SK-N-DZ (cell line): ENCODE data around the gene MRPL4. TPM values are rescaled to one million over a fixed set of nuclear protein-coding genes. Genes with fewer than 3 reads are reported as not detected.

Experiments
- DNase-seq: peaks from one replicate; pipeline ENCODE4 v3.0.0-alpha.2; 2015; ENCODE audit warnings: low spot score
- polyA plus RNA-seq, 2 experiments: library from polyadenylated mRNA; depleted of rRNA; stranded (reverse); fragments of >200 nt; gene quantifications; 2 replicates each; pipeline ENCODE4 v1.2.3, GENCODE V29; 2014

The MRPL4 gene
- 112 and 129 TPM in 2 replicates for polyA plus RNA-seq (2014; cell fraction: cytosol; rRNA removed)
- 104 and 119 TPM in 2 replicates for polyA plus RNA-seq (2014; cell fraction: nucleus; rRNA removed)

DNA sequence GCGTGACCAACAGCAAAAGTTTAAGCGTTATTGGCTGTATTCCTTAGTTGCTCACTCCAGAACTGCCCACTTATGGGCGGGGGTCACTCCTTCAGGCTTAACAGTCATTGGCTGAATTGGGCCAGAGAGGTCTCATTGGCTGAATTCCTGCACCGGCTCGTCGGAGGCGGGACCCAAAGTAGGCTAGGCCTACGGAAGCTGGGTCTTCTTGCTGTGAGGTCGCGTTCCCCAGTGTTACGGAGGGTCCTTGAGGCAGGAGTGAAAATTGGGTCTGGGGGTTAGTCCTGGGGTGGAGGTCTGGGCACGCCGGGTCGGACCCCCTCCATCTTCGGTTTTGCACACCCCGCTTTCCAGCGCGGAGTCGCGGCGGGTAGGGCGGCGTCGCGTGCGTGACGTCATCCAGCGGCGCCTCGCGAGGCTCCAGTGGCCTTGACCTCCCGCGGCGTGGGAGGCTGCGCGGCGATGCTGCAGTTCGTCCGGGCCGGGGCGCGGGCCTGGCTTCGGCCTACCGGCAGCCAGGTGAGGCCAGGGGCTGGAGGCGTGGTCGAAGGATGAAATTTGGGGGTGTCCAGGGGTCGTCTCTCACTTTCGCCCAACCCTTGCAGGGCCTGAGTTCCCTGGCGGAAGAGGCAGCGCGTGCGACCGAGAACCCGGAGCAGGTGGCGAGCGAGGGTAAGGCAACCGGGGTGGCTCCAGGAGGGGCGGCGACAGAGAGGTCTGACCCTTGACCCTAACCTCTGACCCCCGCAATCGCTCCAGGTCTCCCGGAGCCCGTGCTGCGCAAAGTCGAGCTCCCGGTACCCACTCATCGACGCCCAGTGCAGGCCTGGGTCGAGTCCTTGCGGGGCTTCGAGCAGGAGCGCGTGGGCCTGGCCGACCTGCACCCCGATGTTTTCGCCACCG is at the start of gene MRPL4:
Gene MRPL4, plus strand, starts transcription at position 423 of the 903 bp plus-strand sequence. Its CDS starts 40 bp downstream, at position 463.
- DNase-seq = peak; percentile 99

DNA sequence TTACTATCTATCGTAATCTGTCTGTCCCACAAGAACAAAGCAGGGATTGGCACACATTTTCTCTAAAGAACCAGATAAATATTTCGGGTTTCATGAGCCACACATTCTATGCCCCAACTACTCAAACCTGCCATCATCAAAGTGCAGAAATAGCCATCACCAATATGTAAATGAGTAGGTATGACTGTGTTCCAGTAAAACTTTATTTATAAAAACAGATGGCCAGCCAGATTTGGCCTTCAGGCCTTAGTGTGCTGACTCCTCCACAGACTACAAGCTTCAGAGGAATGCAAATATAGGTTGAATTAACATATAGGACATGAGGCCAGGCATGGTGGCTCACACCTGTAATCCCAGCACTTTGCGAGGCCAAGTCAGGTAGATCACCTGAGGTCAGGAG is 48.3 kb upstream of the MRPL4 start:
- DNase-seq = no peak

DNA sequence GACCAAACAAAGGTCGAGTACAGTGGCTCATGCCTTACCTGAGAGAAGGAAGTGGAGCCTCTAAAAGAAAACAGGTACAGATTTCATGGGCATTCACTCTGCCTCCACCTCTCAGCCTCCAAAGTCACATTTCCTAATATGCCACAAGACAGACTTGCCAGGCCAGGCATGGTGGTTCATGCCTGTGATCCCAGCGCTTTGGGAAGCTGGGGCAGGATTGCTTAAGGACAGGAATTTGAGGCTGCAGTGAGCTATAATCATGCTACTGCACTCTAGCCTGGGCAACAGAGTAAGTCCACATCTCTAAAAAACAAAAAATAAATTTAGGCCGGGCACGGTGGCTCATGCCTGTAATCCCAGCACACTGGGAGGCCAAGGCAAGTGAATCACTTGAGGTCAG is 46.4 kb upstream of the MRPL4 start:
- DNase-seq = no peak

DNA sequence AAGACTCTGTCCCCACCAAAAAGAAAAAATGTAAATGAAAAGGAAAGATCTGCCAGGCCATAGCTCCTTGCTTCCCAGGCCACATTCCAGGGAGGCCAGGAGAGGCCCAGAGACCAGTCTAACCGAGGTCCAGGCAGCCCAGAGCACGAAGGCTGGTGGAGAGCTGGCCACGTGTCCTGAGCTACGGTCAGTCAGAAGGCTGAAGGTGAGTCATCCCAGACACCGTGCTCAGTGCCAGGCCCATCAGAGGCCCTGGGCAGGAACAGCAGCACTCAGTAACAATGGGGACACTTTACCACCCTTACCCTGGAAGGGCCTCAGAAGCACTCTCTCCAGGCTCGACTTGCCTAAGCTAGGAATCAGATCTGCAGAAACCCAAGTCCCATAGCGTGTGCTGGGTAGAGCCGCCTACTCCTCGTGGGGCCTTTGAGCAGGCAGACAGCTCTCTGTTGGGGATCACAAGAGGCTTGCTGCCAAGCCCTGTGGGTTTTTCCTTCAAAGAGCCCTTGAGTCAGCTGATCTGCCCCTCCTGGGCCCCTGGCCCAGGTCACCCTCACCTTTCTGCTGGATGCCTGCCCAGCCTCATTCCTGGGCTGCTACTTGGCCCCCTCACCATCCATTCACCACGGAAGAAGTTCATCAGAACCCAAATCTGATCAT is 45.7 kb upstream of the MRPL4 start:
- DNase-seq = no peak

GRCh38 chr19:10207026-10207425 is 45.0 kb upstream of the MRPL4 start:
- DNase-seq = no peak

DNA sequence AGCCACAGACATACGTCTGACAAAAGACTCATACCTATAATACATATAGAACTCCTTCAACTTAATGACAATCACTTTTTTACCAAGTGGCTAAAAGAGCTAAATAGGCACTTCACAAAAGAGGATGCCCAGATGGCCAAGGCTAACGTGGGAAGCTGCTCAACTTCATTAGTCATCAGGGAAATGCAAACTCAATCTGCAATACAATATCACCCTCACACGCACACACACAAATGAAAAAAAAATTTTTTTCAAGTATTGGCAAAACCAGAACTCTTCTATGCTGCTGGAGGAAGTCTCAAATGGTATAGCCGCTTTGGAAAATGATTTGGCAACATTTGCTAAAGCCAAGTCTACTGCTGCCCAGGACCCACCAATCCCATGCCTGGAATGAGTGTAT is 42.7 kb upstream of the MRPL4 start:
- DNase-seq = no peak

GRCh38 chr19:10211061-10211460 is 41.0 kb upstream of the MRPL4 start:
- DNase-seq = no peak

- DNase-seq = no peak
Observed at GRCh38 chr19:10211691-10212090, 40.3 kb upstream of the MRPL4 start.

- DNase-seq = no peak
Observed at GRCh38 chr19:10214784-10215183, 37.2 kb upstream of the MRPL4 start.

DNA sequence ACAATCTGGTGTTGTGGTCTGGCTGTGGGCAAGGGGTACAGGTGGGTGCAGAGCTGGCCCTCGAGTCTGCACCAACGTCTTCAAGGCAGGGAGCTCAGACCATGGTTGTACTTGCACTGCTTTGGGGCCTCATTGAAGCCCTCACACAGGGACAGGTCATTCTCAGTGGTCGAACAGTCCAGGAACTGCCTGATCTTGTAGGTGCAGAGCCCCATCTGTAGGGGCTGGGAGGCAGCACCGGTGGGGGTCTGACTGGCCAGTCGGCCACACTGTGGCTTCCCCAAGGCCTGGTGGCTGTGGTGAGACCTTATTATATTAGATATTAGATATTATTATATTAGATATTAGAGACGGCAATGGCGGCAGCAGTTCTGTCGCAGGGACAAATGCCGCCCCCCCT is 34.9 kb upstream of the MRPL4 start:
- no peak for DNase-seq

- DNase-seq = no peak
Observed at GRCh38 chr19:10219678-10220077, 32.3 kb upstream of the MRPL4 start.

DNA sequence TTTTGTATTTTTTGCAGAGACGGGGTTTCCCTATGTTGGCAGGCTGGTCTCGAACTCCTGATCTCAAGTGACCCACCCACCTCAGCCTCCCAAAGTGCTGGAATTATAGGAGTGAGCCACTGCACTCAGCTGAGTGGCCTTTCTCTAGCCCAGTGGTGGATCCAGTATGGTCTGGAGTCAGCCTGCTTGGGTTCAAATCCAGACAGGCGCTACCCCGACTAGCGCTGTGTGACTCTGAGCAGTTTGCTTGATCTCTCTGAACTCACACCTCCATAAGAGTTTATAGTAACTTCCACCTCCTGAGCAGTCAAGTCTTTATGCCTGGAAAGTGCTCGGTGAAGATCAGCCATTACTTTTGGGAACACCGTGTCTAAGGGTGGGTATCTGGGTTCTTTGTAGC is 31.3 kb upstream of the MRPL4 start:
- DNase-seq = no peak

DNA sequence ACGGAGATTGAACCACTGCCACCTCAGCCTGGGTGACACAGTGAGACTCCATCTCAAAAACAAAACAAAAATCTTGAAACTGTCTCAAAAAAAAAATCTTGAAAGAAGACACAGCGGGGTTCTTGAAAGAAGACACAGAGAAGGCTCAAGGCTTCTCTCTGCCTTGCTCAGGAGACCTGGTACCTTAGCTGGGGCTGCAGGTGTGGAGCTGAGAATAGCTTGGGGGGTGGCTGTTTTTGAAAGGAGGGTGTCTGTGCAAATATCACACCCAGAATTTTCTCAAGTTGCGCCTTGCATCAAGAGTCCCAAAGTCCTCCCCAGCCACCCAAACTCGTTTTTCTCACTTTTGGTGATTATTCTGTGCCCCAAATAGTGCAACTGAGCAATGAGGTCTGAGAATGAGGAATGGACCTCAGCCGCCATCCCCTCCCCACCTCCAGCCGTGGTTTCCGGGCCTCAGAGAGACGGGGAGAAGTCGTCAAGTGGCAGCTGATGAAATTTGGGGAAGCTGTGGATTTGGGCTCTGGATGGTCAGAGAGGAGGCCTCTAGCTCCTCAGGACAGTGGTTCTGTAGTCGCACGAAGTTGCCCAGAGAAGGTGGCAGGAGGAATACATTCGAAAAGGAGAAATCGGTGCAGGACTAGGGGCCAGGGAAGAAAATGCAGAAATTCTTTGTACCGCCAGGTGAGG is 29.7 kb upstream of the MRPL4 start:
- no peak for DNase-seq

GRCh38 chr19:10223488-10224213 is 28.4 kb upstream of the MRPL4 start:
- no peak for DNase-seq

DNA sequence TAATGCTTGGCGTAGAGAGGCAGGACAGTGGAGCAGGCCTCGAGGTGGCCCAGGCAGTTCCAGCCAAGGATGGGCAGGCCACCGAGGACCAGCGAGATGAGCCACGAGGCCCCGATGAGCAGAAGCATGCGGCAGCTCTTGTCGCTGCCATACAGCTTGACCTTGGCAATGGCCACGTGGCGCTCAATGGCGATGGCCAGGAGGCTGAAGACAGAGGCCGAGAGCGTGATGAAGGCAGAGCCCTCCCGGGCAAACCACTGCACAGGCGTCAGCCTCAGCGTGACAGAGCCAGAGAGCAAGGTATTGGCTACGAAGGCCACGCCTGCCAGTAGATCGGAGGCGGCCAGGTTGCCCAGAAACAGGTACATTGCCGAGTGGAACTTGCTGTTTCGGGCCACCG is 27.7 kb upstream of the MRPL4 start:
- no peak for DNase-seq

- no peak for DNase-seq
Observed at GRCh38 chr19:10226021-10226375, 26.0 kb upstream of the MRPL4 start.

DNA sequence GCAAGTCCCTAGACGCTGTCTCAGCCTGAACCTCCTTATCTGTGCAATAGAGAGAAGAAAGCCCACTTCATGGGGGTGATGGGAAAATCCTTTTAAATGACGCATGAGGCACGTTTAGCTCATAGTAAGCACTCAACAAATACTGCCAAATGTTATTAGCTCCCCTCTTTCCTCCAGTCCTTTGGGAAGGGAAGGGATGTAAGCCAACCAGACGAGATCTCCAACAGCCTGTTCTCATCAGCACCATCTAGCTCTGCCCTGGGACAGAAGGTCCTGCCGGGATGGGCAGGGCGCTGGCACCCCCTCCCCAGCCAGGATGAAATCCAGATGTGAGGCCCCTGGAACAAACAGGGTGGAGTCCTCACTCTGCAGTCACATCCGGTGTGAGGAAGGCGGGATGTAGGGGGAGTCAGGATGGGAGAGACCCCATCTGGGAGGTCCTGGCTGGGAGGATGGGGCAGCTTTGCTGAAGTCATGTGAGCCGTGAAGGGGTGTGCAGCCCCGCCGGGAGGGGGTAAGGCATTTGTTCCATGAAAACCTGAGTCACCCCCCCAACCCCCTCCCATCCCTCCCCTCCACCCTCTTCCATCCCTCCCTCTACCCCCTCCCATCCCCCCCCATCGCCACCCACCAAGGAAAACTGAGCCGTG is 25.5 kb upstream of the MRPL4 start:
- DNase-seq = no peak

GRCh38 chr19:10227026-10227971 is 24.7 kb upstream of the MRPL4 start:
- DNase-seq = no peak

GRCh38 chr19:10228393-10228792 is 23.6 kb upstream of the MRPL4 start:
- DNase-seq = no peak

DNA sequence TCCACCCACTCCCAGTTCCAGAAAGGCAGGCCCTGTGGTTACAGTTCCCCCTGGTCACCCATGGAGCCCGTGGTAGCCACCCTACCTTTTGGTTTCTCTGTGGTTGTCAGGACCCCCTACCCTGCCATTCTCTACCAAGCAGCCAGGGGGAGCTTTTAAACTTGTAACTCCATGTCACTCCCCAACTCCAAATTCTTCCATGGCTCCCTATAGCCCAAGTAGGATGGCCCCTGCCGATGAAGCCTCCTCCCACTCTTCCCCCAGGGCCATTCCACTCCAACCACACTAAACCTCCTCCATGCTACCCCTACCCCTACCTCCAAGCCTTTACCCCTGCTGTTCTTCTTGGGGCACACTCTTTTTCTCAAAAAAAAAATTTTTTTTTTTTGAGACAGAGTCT is 23.1 kb upstream of the MRPL4 start:
- peak; percentile 58 for DNase-seq
